Neuronal stem cell (in vitro differentiated cells): Measurements from ENCODE around the gene NRXN3.

Experiments
- DNase-seq: peaks from one replicate; pipeline ENCODE4 v3.0.0-alpha.2; 2013; ENCODE audit warnings: low spot score
- H2AFZ ChIP-seq: one replicate; pipeline ENCODE4 v1.6.1; 2013; ENCODE audit warnings: mild to moderate bottlenecking, low read length, inconsistent platforms
- H2AK5ac ChIP-seq: 2 replicates; pipeline ENCODE4 v1.6.1; 2013; ENCODE audit warnings: low read depth, mild to moderate bottlenecking, inconsistent platforms, low read length, moderate library complexity, mixed read lengths
- H2BK120ac ChIP-seq: 2 replicates; pipeline ENCODE4 v1.6.1; 2013; ENCODE audit warnings: low read depth, mild to moderate bottlenecking, inconsistent platforms, low read length, moderate library complexity, mixed read lengths
- H2BK12ac ChIP-seq: one replicate; pipeline ENCODE4 v1.6.1; 2013; ENCODE audit warnings: low read length, inconsistent platforms
- H2BK15ac ChIP-seq: 2 replicates; pipeline ENCODE4 v1.6.1; 2013; ENCODE audit warnings: mild to moderate bottlenecking, low read length, inconsistent platforms, mixed read lengths
- H2BK5ac ChIP-seq: one replicate; pipeline ENCODE4 v1.6.1; 2013; ENCODE audit warnings: inconsistent platforms, mild to moderate bottlenecking, low read length, moderate library complexity
- H3K14ac ChIP-seq: one replicate; pipeline ENCODE4 v1.6.1; 2013; ENCODE audit warnings: low read length, inconsistent platforms
- H3K18ac ChIP-seq: 2 replicates; pipeline ENCODE4 v1.6.1; 2013; ENCODE audit warnings: low read length, inconsistent platforms
- H3K23ac ChIP-seq: 2 replicates; pipeline ENCODE4 v1.6.1; 2013; ENCODE audit warnings: low read depth, mild to moderate bottlenecking, mixed read lengths, low read length, inconsistent platforms; ENCODE audit not compliant: poor library complexity
- H3K27ac ChIP-seq: replicated peaks from 3 replicates; pipeline ENCODE4 v1.5.1; 2013; ENCODE audit warnings: low read length, inconsistent platforms
- H3K27me3 ChIP-seq, 3 experiments: 2 replicates each; pipeline ENCODE4 v1.6.1; 2013; ENCODE audit warnings: low read length in 3 of 3, mild to moderate bottlenecking in 2 of 3, inconsistent platforms in 1 of 3, low read depth in 1 of 3, mixed read lengths in 1 of 3, moderate library complexity in 1 of 3; ENCODE audit not compliant: control insufficient read depth in 3 of 3, insufficient read depth in 3 of 3
- H3K36me3 ChIP-seq, 2 donors: replicated peaks in 1 of 2; 2 replicates each; pipeline ENCODE4 v1.6.1; 2013; ENCODE audit warnings: low read length in 2 of 2; ENCODE audit not compliant: control insufficient read depth in 2 of 2, insufficient read depth in 2 of 2
- H3K4ac ChIP-seq: 2 replicates; pipeline ENCODE4 v1.6.1; 2013; ENCODE audit warnings: inconsistent platforms, mild to moderate bottlenecking, low read length, moderate library complexity
- H3K4me1 ChIP-seq, 2 donors: 1 replicate in 1 of 2; 2 replicates in 1 of 2; pipeline ENCODE4 v1.6.1; 2013; ENCODE audit warnings: low read length in 2 of 2, low read depth in 1 of 2; ENCODE audit not compliant: control insufficient read depth in 2 of 2, insufficient read depth in 1 of 2
- H3K4me2 ChIP-seq: one replicate; pipeline ENCODE4 v1.6.1; 2013; ENCODE audit warnings: mild to moderate bottlenecking, low read length, inconsistent platforms; ENCODE audit not compliant: insufficient read depth, poor library complexity, severe bottlenecking
- H3K4me3 ChIP-seq, 2 donors: 2 replicates each; pipeline ENCODE4 v1.5.1; 2013; ENCODE audit warnings: low read length in 2 of 2, mild to moderate bottlenecking in 2 of 2, inconsistent platforms in 1 of 2, moderate library complexity in 1 of 2
- H3K79me1 ChIP-seq: one replicate; pipeline ENCODE4 v1.6.1; 2013; ENCODE audit warnings: low read depth, mild to moderate bottlenecking, inconsistent platforms, low read length, moderate library complexity
- H3K9ac ChIP-seq: one replicate; pipeline ENCODE4 v1.6.1; 2013; ENCODE audit warnings: mild to moderate bottlenecking, low read depth, low read length, inconsistent platforms; ENCODE audit not compliant: poor library complexity
- H3K9me3 ChIP-seq, 2 donors: replicated peaks in 1 of 2; 2 replicates each; pipeline versions ENCODE3 to v1.6.1; 2013; ENCODE audit warnings: low read length in 2 of 2, mild to moderate bottlenecking in 2 of 2, inconsistent platforms in 1 of 2, low read depth in 1 of 2, mixed read lengths in 1 of 2, moderate library complexity in 1 of 2; ENCODE audit not compliant: control insufficient read depth in 2 of 2, insufficient read depth in 1 of 2
- H4K8ac ChIP-seq: one replicate; pipeline ENCODE4 v1.6.1; 2013; ENCODE audit warnings: low read depth, mild to moderate bottlenecking, inconsistent platforms, low read length, moderate library complexity
- H4K91ac ChIP-seq: one replicate; pipeline ENCODE4 v1.6.1; 2013; ENCODE audit warnings: low read length, low read depth, mild to moderate bottlenecking, inconsistent platforms; ENCODE audit not compliant: poor library complexity
- WGBS, 2 donors: extraction: QIAGEN DNeasy Blood & Tissue Kit; methylation state at CpG; one replicate each; pipeline ENCODE4 v1.1.7; 2013; ENCODE audit warnings: missing lambda C conversion rate in 2 of 2, mixed read lengths in 1 of 2; ENCODE audit not compliant: insufficient read length in 2 of 2, insufficient replicate concordance in 1 of 2; ENCODE audit errors: extremely low coverage in 2 of 2; 5-methylcytosine and 5-hydroxymethylcytosine counted together

The NRXN3 gene

GRCh38 chr14:78697341-78697740, 527.2 kb downstream of the NRXN3 start:
- no peak for DNase-seq
- no peak overlapping the region for H3K14ac ChIP-seq
- H3K23ac ChIP-seq: no peak overlapping the region
- H3K4ac ChIP-seq: no peak overlapping the region
- no peaks in the 10 kb centered on the region for H3K9me3 ChIP-seq
- H3K18ac ChIP-seq: no peak overlapping the region
- no peak overlapping the region for H2BK120ac ChIP-seq
- no peak overlapping the region for H4K91ac ChIP-seq
- H3K27ac ChIP-seq: no peak overlapping the region
- H3K27me3 ChIP-seq: no peaks in the 10 kb centered on the region
- no peak overlapping the region for H3K9ac ChIP-seq
- H2BK5ac ChIP-seq: no peak overlapping the region
- H2AFZ ChIP-seq: no peak overlapping the region
- no peak overlapping the region for H4K8ac ChIP-seq
- no peak overlapping the region for H2BK15ac ChIP-seq
- WGBS, 2 donors: no CpG with 5 or more reads among the region's 2 CpGs
- H3K79me1 ChIP-seq: no peaks in the 10 kb centered on the region
- no peak overlapping the region for H2AK5ac ChIP-seq
- H3K4me1 ChIP-seq: peaks cover 0 to 4% of the 10 kb centered on the region in 2 donors
- H3K36me3 ChIP-seq: no peaks in the 10 kb centered on the region
- no peak overlapping the region for H2BK12ac ChIP-seq
- H3K4me3 ChIP-seq: no peak overlapping the region
- H3K4me2 ChIP-seq: no peak overlapping the region

DNA sequence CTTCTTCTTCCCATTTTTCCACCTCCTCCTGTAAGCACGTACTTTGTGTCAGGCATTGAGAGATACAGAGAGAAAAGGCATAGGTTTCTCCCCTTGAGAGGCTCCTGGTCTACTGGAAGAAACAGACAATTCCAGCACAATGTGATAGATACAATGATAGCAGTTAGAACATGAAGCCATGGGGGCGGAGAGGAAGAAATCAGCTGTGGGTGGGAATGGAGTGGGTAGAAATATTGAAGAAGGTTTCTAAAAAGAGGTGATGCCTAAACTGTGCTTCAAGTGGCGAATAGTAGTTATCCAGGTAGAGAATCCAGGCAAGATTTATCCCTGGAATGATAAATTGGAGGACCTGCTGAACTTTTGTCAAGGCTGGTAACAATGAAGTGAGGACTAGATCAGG, 528.8 kb downstream of the NRXN3 start:
- Histone ChIP-seq H3K18ac (no peak overlapping the region), H3K23ac (no peak overlapping the region), H3K4ac (no peak overlapping the region), H2BK15ac (no peak overlapping the region), H2AFZ (no peak overlapping the region), H2AK5ac (no peak overlapping the region), H3K4me3 (no peak overlapping the region), H3K14ac (no peak overlapping the region), H3K9me3 (no peaks in the 10 kb centered on the region), H3K4me1 (peaks cover 0 to 4% of the 10 kb centered on the region in 2 donors), H3K27ac (no peak overlapping the region), H3K4me2 (no peak overlapping the region), H2BK12ac (no peak overlapping the region), H2BK120ac (no peak overlapping the region), H4K8ac (no peak overlapping the region), H3K9ac (no peak overlapping the region), H4K91ac (no peak overlapping the region), H2BK5ac (no peak overlapping the region), H3K27me3 (no peaks in the 10 kb centered on the region), H3K36me3 (no peaks in the 10 kb centered on the region), H3K79me1 (no peaks in the 10 kb centered on the region)
- no CpG with 5 or more reads among the region's 3 CpGs for WGBS, 2 donors
- DNase-seq: no peak

- no peak overlapping the region for H2AK5ac ChIP-seq
- no peaks in the 10 kb centered on the region for H3K9me3 ChIP-seq
- no peak overlapping the region for H3K18ac ChIP-seq
- no peak overlapping the region for H3K9ac ChIP-seq
- no peak overlapping the region for H2BK120ac ChIP-seq
- no peak overlapping the region for H3K4me3 ChIP-seq
- H2BK12ac ChIP-seq: no peak overlapping the region
- H3K27me3 ChIP-seq: no peaks in the 10 kb centered on the region
- no peak overlapping the region for H2BK5ac ChIP-seq
- H3K27ac ChIP-seq: no peak overlapping the region
- H3K79me1 ChIP-seq: no peaks in the 10 kb centered on the region
- no peak overlapping the region for H4K91ac ChIP-seq
- no peak overlapping the region for H3K4me2 ChIP-seq
- H2AFZ ChIP-seq: no peak overlapping the region
- no peak overlapping the region for H2BK15ac ChIP-seq
- H3K4me1 ChIP-seq: peaks cover 0 to 6% of the 10 kb centered on the region in 2 donors
- H4K8ac ChIP-seq: no peak overlapping the region
- H3K14ac ChIP-seq: no peak overlapping the region
- no peak for DNase-seq
- no peak overlapping the region for H3K23ac ChIP-seq
- H3K36me3 ChIP-seq: no peaks in the 10 kb centered on the region
- no CpG with 5 or more reads among the region's 2 CpGs for WGBS, 2 donors
- no peak overlapping the region for H3K4ac ChIP-seq
These were observed 530.1 kb downstream of the NRXN3 start for GRCh38 chr14:78700236-78700635.

DNA sequence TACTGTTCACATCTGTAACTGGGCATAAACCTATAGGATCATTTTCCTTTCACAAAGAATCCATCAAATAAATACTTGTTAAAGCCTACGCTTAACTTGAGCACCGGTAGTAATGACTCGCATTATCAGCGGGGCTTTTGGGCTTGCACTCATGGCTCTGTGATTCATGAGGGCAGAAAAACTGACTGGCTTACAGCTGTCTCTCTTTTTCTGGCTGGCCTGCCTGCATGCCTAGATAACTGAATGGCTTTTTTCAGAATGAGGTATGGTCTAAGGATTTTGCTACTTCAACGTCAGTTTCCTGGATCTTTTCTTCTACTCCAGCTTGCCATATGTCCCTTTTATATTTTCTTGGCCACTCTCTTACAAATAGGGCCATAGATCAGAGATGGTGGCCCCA, 531.1 kb downstream of the NRXN3 start:
- H3K14ac ChIP-seq: no peak overlapping the region
- no peak overlapping the region for H3K4me2 ChIP-seq
- no peak overlapping the region for H3K23ac ChIP-seq
- no peaks in the 10 kb centered on the region for H3K79me1 ChIP-seq
- peaks cover 0 to 11% of the 10 kb centered on the region in 2 donors for H3K4me1 ChIP-seq
- no peak overlapping the region for H2AK5ac ChIP-seq
- H3K9ac ChIP-seq: no peak overlapping the region
- H3K9me3 ChIP-seq: no peaks in the 10 kb centered on the region
- H2BK5ac ChIP-seq: no peak overlapping the region
- no peaks in the 10 kb centered on the region for H3K36me3 ChIP-seq
- no peak overlapping the region for H2BK12ac ChIP-seq
- H3K27me3 ChIP-seq: no peaks in the 10 kb centered on the region
- no peak overlapping the region for H3K4ac ChIP-seq
- H4K91ac ChIP-seq: no peak overlapping the region
- no peak overlapping the region for H3K4me3 ChIP-seq
- no peak for DNase-seq
- no peak overlapping the region for H4K8ac ChIP-seq
- H3K18ac ChIP-seq: no peak overlapping the region
- H3K27ac ChIP-seq: no peak overlapping the region
- no CpG with 5 or more reads among the region's 5 CpGs for WGBS, 2 donors
- no peak overlapping the region for H2BK15ac ChIP-seq
- H2BK120ac ChIP-seq: no peak overlapping the region
- H2AFZ ChIP-seq: no peak overlapping the region
